T-helper 1 cell (primary cell): Measurements from ENCODE around the gene LRSAM1.

ENCODE experiments used
- DNase-seq, 5 donors: peaks; one replicate each; pipeline ENCODE4 v3.0.0-alpha.2; 2012 to 2020

LRSAM1 gene

DNA sequence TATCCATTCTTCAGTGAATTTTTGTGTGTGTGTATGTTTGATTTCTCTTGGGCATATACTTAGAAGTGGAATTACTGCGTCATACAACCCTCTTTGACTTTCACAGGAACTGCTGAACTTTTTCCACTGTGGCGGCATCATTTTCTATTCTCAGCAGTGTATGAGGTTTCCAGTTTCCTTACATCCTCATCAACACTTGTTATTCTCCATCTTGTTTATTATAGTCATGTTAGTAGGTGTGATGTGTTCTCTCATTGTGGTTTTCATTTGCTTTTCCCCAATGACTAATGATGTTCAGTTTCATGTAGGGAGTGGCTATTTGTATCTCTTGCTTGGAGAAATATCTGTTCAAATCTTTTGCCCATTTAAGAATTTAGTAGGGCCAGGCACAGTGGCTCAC, 24.6 kb upstream of the LRSAM1 start:
- DNase-seq: peak in 1 of 5 donors; percentile 69

GRCh38 chr9:127428348-127428747, 23.0 kb upstream of the LRSAM1 start:
- no peak for DNase-seq

DNA sequence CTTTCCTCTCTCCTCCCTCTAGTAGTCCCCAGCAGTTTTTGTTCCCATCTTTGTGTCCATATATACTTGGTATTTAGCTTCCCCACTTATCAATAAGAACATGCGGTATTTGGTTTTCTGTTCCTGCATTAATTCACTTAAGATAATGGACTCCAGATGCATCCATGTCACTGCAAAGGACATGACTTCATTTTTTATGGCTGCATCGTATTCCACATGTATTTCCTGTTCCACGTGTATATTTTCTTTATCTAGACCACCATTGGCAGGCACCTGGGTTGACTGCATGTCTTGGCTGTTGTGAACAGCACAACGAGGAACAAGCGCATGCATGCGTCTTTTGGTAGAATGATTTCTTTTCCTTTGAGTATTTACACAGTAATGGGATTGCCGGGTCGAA, 20.9 kb upstream of the LRSAM1 start:
- no peak for DNase-seq

DNA sequence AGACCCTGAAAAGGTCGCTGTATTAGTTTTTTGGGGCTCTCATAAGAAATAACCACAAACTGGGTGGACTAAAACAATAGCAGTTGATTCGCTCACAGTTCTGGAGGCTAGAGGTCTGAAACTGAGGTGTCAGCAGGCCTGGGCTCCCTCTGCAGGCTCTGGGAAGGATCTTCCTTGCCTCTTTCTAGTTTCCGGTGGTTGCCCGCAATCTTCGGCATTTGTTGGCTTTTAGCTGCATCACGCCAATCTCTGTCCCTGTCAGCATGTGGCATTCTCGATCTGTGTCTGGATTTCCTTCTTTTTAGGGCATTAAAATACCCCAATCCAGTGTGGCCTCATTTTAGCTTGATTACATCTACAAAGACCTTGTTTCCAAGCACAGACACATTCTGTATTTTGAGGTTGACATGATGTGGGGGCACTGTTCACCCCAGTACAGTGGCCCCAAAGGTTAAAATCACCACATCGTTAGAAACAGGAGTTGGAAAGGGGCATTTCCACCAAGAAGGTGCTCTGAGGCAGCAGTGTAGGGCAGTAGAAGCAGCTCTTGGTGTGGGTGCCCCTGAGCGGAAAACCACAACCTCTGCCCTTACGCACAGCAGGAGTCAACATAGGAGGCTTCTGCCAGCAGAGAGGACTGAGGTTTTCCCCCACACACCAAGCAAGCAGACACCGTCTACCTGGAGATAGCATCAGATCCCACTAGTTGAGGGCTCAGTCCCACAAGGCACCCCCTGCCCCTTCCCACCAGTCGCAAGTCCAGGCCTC, 13.6 kb upstream of the LRSAM1 start:
- peak in 3 of 5 donors; percentile 19 to 57 (median 29) for DNase-seq

GRCh38 chr9:127438394-127438793, 12.9 kb upstream of the LRSAM1 start:
- no peak for DNase-seq

DNA sequence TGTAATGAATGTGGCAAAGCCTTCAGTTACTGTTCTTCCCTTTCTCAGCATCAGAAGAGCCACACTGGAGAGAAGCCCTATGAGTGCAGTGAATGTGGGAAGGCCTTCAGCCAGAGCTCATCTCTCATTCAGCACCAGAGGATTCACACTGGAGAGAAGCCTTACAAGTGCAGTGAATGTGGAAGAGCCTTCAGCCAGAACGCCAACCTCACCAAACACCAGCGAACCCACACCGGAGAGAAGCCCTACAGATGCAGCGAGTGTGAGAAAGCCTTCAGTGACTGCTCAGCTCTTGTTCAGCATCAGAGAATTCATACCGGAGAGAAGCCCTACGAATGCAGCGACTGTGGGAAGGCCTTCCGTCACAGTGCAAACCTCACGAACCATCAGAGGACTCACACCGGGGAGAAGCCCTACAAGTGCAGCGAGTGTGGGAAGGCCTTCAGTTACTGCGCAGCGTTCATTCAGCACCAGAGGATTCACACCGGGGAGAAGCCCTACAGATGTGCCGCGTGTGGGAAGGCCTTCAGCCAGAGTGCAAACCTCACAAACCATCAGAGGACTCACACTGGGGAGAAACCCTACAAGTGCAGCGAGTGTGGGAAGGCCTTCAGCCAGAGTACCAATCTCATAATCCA, 6.9 kb upstream of the LRSAM1 start:
- DNase-seq: no peak

DNA sequence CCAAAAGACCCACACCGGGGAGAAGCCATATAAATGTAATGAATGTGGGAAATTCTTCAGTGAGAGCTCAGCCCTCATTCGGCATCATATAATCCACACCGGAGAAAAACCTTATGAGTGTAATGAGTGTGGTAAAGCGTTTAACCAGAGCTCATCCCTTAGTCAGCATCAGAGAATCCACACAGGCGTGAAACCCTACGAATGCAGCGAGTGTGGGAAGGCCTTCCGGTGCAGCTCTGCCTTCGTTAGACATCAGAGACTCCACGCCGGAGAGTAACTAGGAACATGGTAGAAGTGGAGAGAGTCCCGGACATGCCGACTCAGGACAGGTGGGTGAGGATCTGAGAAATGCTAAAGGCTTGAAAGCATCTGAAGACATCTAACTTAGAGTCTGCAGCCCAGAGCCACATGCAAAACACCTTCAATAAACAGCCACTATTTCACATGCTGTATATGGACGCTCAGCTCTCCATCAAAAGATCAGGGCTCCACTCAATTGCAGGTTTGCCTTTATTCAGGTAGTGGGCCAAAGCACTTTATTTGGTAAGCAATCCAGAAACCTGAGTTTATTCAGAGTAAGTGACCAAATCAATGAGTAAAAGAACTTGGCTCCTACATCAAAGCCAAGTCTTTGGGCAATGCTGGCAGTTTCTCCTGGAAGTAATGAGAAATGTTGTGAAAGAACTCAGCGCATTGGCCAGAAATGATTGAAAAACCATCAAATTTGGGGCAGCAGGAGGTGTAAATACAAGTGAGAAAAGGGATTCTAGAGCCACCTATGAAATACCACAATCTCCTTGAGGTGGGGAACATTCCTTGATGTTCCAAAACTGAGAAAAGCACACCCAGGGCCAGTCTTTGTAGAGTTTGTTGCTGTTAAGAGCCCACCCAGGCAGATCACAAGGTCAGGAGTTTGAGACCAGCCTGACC, 6.1 kb upstream of the LRSAM1 start:
- no peak for DNase-seq

- no peak for DNase-seq
Measured at GRCh38 chr9:127445851-127446712, 5.2 kb upstream of the LRSAM1 start.

DNA sequence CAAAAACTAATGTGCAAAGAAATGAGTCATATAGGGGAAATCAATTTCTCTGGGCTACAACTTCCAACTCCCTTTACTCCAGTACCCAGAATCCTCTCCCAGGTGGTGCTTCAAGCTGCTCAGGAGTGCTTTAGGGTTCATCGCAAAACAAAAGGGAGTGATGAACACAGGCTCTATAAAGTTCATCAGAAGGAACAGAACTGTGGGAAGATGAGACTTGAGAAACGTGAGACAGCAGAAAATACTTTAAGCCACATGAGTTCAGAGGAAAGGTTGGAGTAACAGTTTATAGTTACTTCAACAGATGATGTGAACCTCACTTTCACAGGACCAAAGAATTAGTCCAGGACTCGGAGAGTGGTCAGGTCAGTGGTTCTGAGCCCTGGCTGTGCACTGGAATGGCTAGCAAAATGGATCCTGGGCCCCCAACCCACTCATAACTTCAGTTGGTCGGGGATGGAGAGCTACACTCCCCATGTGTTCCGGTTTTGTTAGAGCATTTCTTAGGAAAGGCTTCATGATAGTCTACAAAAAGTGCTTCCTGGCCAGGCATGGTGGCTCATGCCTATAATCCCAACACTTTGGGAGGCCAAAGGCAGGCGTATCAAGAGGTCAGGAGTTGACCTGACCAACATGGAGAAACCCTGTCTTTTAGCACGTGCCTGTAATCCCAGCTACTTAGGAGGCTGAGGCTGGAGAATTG, 4.4 kb upstream of the LRSAM1 start:
- no peak for DNase-seq

GRCh38 chr9:127447416-127448111, 3.7 kb upstream of the LRSAM1 start:
- no peak for DNase-seq

GRCh38 chr9:127448112-127448805, 3.1 kb upstream of the LRSAM1 start:
- DNase-seq: no peak

- DNase-seq: no peak
Measured at GRCh38 chr9:127449332-127449966, 1.9 kb upstream of the LRSAM1 start.

DNA sequence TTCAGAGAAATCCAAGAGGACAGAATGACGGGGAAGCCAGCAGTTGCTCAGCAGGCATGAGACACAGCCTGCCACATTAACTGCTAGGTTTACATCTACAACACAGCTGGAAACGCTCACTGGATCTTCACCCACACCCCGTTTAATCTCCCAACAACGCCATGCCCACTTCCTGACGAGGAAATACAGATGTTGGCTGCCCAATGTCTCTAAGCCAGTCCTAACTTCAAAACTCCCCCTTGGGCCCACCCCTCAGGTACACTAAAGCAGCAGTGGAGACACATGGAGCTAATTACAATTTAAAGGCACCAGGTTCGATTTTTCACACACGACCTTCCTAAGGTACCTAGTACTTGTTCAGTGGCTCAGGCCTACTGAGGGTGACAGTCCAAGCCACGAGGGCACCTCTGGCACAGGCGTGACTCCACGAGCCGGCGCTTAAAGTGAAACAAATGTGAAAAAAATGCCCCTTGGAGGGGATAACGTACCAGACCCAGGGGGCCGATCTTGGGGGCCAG, 1.0 kb upstream of the LRSAM1 start:
- DNase-seq: no peak

DNA sequence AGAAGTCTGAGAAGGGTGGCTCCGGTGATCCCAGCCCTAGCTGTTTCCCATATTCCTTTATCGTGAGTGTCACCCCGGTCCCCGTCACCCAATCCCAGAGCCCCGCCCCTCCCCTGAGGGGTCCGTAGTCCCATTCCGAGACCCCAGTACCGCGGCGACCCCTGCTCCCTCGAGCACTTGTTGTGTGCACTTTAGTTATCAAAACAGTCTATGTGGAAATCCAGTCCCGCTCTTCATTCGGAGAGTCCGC, 223 bp downstream of the LRSAM1 start:
- DNase-seq: no peak

DNA sequence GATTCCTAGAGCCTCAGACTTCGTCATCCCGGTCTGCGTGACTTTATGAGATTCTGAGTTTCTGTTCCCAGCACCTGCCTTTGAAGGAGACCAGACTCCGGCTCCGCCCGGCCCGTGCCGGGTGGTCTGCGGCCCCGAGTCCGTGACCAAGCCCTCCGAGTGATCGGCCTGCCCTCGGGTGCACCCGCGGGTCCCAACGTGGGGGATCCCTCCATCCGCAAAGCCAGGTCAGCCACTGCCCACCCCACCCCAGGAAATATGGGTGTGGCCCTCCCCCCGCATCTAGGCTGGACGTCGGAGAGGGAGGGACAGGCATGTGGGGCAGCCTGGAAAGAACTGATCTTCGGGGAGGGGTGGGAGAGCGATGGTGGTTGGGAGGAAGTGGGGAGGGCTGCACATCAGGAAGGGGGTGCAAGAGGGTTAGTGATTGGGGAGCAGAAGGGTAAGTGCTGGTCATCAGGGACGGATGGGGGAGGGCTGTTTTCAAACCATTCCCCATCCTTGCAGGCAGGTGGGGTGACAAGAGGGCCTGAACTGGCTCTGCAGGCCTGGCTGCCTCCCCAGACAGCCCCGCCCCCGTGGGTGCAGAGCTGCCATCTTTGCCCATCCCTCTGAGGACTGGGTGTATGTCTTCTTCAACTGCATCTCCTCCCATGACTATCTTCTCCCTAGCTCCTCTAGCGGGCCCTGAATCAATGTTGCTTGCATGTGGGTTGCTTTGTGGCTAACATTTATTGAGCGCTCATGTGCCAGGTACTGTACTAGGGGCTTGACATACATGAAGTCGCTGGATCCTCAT, 747 bp downstream of the LRSAM1 start:
- DNase-seq: peak in 4 of 5 donors; percentile 18 to 62 (median 32)

GRCh38 chr9:127452691-127453090, 1.4 kb downstream of the LRSAM1 start:
- no peak for DNase-seq

DNA sequence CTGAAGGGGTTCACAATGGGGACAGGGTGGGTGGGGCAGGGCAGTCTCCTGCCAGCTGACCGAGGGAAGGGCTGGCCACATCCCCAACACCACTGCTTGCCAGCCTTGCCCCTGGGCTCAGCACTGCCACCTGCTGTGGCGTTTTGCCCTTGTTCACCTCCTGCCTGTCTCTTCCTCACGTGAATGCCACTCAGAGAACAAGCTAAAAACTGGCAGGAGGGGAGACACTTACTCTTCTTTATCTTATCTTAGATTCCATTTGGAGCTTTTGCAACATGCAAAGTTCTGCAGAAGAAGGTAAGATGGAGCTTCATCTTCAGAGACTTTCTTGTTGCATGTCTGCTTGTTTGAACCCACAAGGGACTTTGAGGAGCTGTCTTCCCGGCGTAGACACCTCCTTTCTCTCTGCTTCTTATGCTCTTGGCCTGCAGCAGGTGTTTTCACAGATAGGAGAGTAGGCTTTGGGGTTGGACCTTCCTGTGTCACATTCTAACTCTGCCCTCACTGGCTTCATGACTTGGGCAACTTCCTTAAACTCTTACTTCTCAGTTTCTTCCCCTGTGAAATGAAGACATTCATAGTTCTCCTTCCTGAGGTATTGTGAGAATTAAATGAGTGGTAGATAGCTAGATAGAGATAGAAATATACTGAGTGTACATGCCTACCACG, 4.1 kb downstream of the LRSAM1 start:
- no peak for DNase-seq

GRCh38 chr9:127457191-127457878, 6.0 kb downstream of the LRSAM1 start:
- DNase-seq: no peak
